HepG2 (cell line): Measurements from ENCODE around the gene AK4. TPM values are rescaled to one million over a fixed set of nuclear protein-coding genes. Genes with fewer than 3 reads are reported as not detected.

Source experiments
- ATAC-seq: fragments of 200-7000 bp; cut with Tn5 transposase; 3 replicates; pipeline ENCODE4 v1.9.1; 2020; ENCODE audit warnings: mild to moderate bottlenecking, moderate library complexity
- BruUV-seq: library from RNA; stranded (reverse); fragments of 400-500 nt; replicated peaks from 2 replicates; lab custom pipeline; 2021; lab: Mats Ljungman, UMichigan
- CTCF ChIA-PET: fragments of 300-600 bp; formaldehyde crosslinking; extraction: SDS; loops from one replicate; lab custom pipeline; 2021; ENCODE audit warnings: low total read pairs, inconsistent platforms, low intra/inter-chr PET ratio; lab: Yijun Ruan, JAX
- POLR2A ChIA-PET: fragments of 350-600 bp; sonication (Branson Sonifier 250); formaldehyde crosslinking; loops from one replicate; lab custom pipeline; 2020; ENCODE audit warnings: antibody characterized with exemption, inconsistent platforms; lab: Yijun Ruan, JAX
- DNase-seq: peaks from one replicate; pipeline ENCODE4 v3.0.0-alpha.2; 2015; ENCODE audit warnings: low spot score
- FAIRE-seq: peaks from 3 replicates; lab custom pipeline; 2011; peaks lifted over from hg19 to GRCh38; lab: Jason Lieb, UNC
- H2AFZ ChIP-seq: one replicate; pipeline ENCODE4 v1.6.1; 2011; ENCODE audit warnings: low read length, inconsistent platforms
- H3K27ac ChIP-seq: fragments of 300-600 bp; 3 replicates; pipeline ENCODE4 v1.8.0; 2011; ENCODE audit warnings: mixed run types, mild to moderate bottlenecking, mixed read lengths, low read length, inconsistent platforms; ENCODE audit not compliant: insufficient read depth; ENCODE audit errors: extremely low read length
- H3K27me3 ChIP-seq, 2 experiments: fragments of 200-600 bp in 1 of 2; 2 replicates in 1 of 2; 3 replicates in 1 of 2; pipeline versions ENCODE4 v1.6.0 to v1.8.0; 2011; ENCODE audit warnings: low read length in 2 of 2, mild to moderate bottlenecking in 2 of 2, moderate library complexity in 2 of 2, inconsistent platforms in 1 of 2; ENCODE audit not compliant: insufficient read depth in 2 of 2, control insufficient read depth in 1 of 2
- H3K36me3 ChIP-seq, 2 experiments: fragments of 200-600 bp in 1 of 2; replicated peaks in 1 of 2; 2 replicates in 1 of 2; 3 replicates in 1 of 2; pipeline versions ENCODE4 v1.5.1 to v1.8.0; 2011; ENCODE audit warnings: low read length in 2 of 2, inconsistent platforms in 1 of 2; ENCODE audit not compliant: insufficient read depth in 2 of 2, control insufficient read depth in 1 of 2
- H3K4me1 ChIP-seq: 2 replicates; pipeline ENCODE4 v1.5.1; 2012; ENCODE audit warnings: low read length, inconsistent platforms; ENCODE audit not compliant: insufficient read depth
- H3K4me2 ChIP-seq: 2 replicates; pipeline ENCODE4 v1.6.0; 2011; ENCODE audit warnings: low read depth, low read length, inconsistent platforms
- H3K4me3 ChIP-seq, 3 experiments: fragments of 200-600 bp in 1 of 3; sonication (generic), shearing (Covaris generic) in 1 of 3; replicated peaks in 1 of 3; 2 replicates each; pipeline ENCODE4 v1.5.1; 2011 to 2016; ENCODE audit warnings: low read length in 3 of 3, inconsistent platforms in 2 of 3, low read depth in 2 of 3, mild to moderate bottlenecking in 2 of 3, control low read depth in 1 of 3, mixed read lengths in 1 of 3; ENCODE audit not compliant: insufficient read depth in 1 of 3
- H3K79me2 ChIP-seq: one replicate; pipeline ENCODE4 v1.6.1; 2011; ENCODE audit warnings: low read length, inconsistent platforms; ENCODE audit not compliant: insufficient read depth
- H3K9ac ChIP-seq: 2 replicates; pipeline ENCODE4 v1.6.0; 2011; ENCODE audit warnings: mild to moderate bottlenecking, low read depth, low read length, inconsistent platforms; ENCODE audit not compliant: insufficient read depth
- H3K9me3 ChIP-seq: 2 replicates; pipeline ENCODE4 v1.5.1; 2012; ENCODE audit warnings: mild to moderate bottlenecking, low read length
- H4K20me1 ChIP-seq: 2 replicates; pipeline ENCODE4 v1.6.0; 2011; ENCODE audit warnings: inconsistent platforms, mild to moderate bottlenecking, low read length, moderate library complexity; ENCODE audit not compliant: insufficient read depth
- CREM ChIP-seq, 2 experiments: sonication (generic) in 1 of 2; formaldehyde crosslinking in 1 of 2; IDR thresholded peaks; 2 replicates each; pipeline versions ENCODE4 v1.4.0 to v1.6.1; 2016 to 2020; ENCODE audit warnings: antibody characterized with exemption in 1 of 2, mild to moderate bottlenecking in 1 of 2, missing genetic modification reagents in 1 of 2
- DMAP1 ChIP-seq: IDR thresholded peaks from 2 replicates; pipeline ENCODE4 v1.6.1; 2016
- EP300 ChIP-seq, 3 experiments: sonication (generic) in 1 of 3; formaldehyde crosslinking in 1 of 3; IDR thresholded peaks; 2 replicates each; pipeline versions ENCODE4 v1.5.1 to v1.6.1; 2011 to 2020; ENCODE audit warnings: low read depth in 2 of 3, low read length in 2 of 3, borderline replicate concordance in 1 of 3, improper control_type of control experiment in 1 of 3, mild to moderate bottlenecking in 1 of 3, missing genetic modification reagents in 1 of 3, moderate library complexity in 1 of 3
- NR2F6 ChIP-seq, 2 experiments: IDR thresholded peaks; 2 replicates each; pipeline ENCODE4 v1.6.1; 2016; ENCODE audit warnings: antibody characterized with exemption in 1 of 2, mild to moderate bottlenecking in 1 of 2
- SNAPC4 ChIP-seq: sonication (generic); formaldehyde crosslinking; IDR thresholded peaks from 2 replicates; pipeline ENCODE4 v1.4.0; 2020; ENCODE audit warnings: mild to moderate bottlenecking, missing genetic modification reagents
- SP5 ChIP-seq: IDR thresholded peaks from 2 replicates; pipeline ENCODE4 v1.6.1; 2016; ENCODE audit warnings: low read depth, borderline replicate concordance
- TBX3 ChIP-seq: fragments of 450-650 bp; IDR thresholded peaks from 2 replicates; pipeline ENCODE4 v1.6.1; 2017; ENCODE audit warnings: antibody characterized with exemption, mild to moderate bottlenecking, inconsistent platforms, borderline replicate concordance
- YEATS4 ChIP-seq: sonication (generic); formaldehyde crosslinking; IDR thresholded peaks from 2 replicates; pipeline ENCODE4 v1.4.0; 2020; ENCODE audit warnings: missing genetic modification reagents, borderline replicate concordance
- ZFY ChIP-seq: sonication (generic); formaldehyde crosslinking; IDR thresholded peaks from 2 replicates; pipeline ENCODE4 v1.4.0; 2020; ENCODE audit warnings: missing genetic modification reagents
- ZNF180 ChIP-seq: sonication (generic); formaldehyde crosslinking; IDR thresholded peaks from 2 replicates; pipeline ENCODE4 v1.4.0; 2020; ENCODE audit warnings: low read depth, missing genetic modification reagents, borderline replicate concordance
- ZNF350 ChIP-seq: sonication (generic); formaldehyde crosslinking; IDR thresholded peaks from 2 replicates; pipeline ENCODE4 v1.4.0; 2020; ENCODE audit warnings: mild to moderate bottlenecking, low read depth, missing genetic modification reagents, borderline replicate concordance
- WGBS: methylation state at CpG from one replicate; pipeline ENCODE4 v1.1.6; 2017; ENCODE audit warnings: low lambda C conversion rate; 5-methylcytosine and 5-hydroxymethylcytosine counted together
- in situ Hi-C: cut with HindIII; loops from 2 replicates; pipeline ENCODE4 v1.10.0; 2017; ENCODE audit warnings: low pct_unique_long_range_greater_than_20kb; ENCODE audit not compliant: extremely low pct_ligation_motif_present
- intact Hi-C: fragments of 100-400 bp; cut with micrococcal nuclease; formaldehyde crosslinking; loops from one replicate; pipeline ENCODE4 v1.10.0; 2022; ENCODE audit not compliant: unreplicated experiment
- polyA plus RNA-seq, 8 experiments: library from polyadenylated mRNA; depleted of rRNA in 3 of 8; stranded (reverse) in 7 of 8; unstranded in 1 of 8; fragments of >200 nt; fragmentation: Illumina TruSeq in 4 of 8; extraction: Trizol in 4 of 8; gene quantifications; 2 replicates each; pipeline versions ENCODE4 v1.2.1 to v1.2.3, GENCODE V29; 2011 to 2016; ENCODE audit warnings: low read depth in 4 of 8, missing spikeins in 1 of 8, mixed read lengths in 1 of 8; ENCODE audit not compliant: insufficient read depth in 1 of 8
- total RNA-seq, 5 experiments: library from RNA; depleted of rRNA; stranded (reverse); fragments of >200 nt; fragmentation: Illumina TruSeq; extraction: Trizol; gene quantifications; 2 replicates each; pipeline ENCODE4 v1.2.3, GENCODE V29; 2016; ENCODE audit warnings: low read depth in 1 of 5

Gene AK4
- total and polyA plus RNA-seq, 2 of the 13 experiments (the other 11 are each of a cell fraction or from before 2014, with no cell fraction given): 110 to 160 TPM

- CTCF ChIA-PET: no interaction called here
- Histone ChIP-seq H3K27me3 (no peaks in the 10 kb centered on the region), H3K27ac (no peak overlapping the region), H2AFZ (no peak overlapping the region)
- in situ Hi-C loops: no loop called here
- TF ChIP-seq ZFY (CRISPR knock-in tag) (no peak), TBX3 (no peak), ZNF180 (CRISPR knock-in tag) (no peak), SNAPC4 (CRISPR knock-in tag) (no peak), SP5 (CRISPR knock-in tag) (no peak), CREM (IDR thresholded peaks at IDR 0.05) (no peak), CREM (CRISPR knock-in tag; IDR thresholded peaks at IDR 0.05) (no peak), EP300 (IDR thresholded peaks at IDR 0.05; ENCODE audit: low read depth in 2 of 2, low read length in 2 of 2) (no peak; a peak in 1 of 4 replicates), EP300 (CRISPR knock-in tag; IDR thresholded peaks at IDR 0.05; ENCODE audit: borderline replicate concordance) (no peak), DMAP1 (no peak), NR2F6 (IDR thresholded peaks at IDR 0.05) (no peak), NR2F6 (CRISPR knock-in tag; IDR thresholded peaks at IDR 0.05) (no peak), YEATS4 (no peak), ZNF350 (no peak)
- TF ChIP-seq, all 625 proteins: peak for 0
- no peaks in the 10 kb centered on the region for H3K36me3 ChIP-seq
- H3K9ac ChIP-seq: no peak overlapping the region
- FAIRE-seq (no peak), ATAC-seq (no peak), DNase-seq (peak; percentile 12)
- no TSS peak for BruUV-seq
- no peak overlapping the region for H3K4me3 ChIP-seq
- intact Hi-C loops: no loop called here
- H4K20me1 ChIP-seq: no peaks in the 10 kb centered on the region
- peaks cover 11% of the 10 kb centered on the region for H3K4me1 ChIP-seq
- no peaks in the 10 kb centered on the region for H3K9me3 ChIP-seq
- no peaks in the 10 kb centered on the region for H3K79me2 ChIP-seq
- POLR2A ChIA-PET: no interaction called here
- H3K4me2 ChIP-seq: peak overlapping the region; percentile 25
- WGBS: 43% methylated on average over 4 of the region's 4 CpGs
These were observed 33.7 kb upstream of the AK4 start for GRCh38 chr1:65114322-65114721.
